ENCODE data around the gene CAMKK2.
A peak's percentile ranks its signal among the peaks of the same experiment; 100 is the strongest.
"Not testable (repeated sequence)": the region's sequence is repeated elsewhere in the genome, so short reads cannot be mapped to it uniquely, and the experiment has no call there.

CAMKK2 gene

DNA sequence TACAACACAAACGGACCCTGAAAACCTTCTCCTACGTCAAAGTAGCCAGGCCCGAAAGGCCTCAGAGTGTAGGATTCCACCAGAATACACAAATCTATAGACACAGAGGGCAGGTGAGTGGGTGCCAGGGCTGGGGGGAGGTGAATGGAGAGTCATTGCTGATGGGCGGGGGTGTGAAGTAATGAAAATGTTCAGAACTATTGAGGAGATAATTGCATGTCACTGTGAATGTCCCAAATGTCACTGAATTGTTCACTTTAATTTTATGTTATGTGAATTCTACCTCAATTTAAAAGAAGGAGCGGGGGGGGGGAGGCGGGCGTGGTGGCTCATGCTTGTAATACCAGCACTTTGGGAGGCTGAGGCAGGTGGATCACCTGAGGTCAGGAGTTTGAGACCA, 50.6 kb downstream of the CAMKK2 start:
- DNase-seq (ENCODE audit: low spot score) = no peak

DNA sequence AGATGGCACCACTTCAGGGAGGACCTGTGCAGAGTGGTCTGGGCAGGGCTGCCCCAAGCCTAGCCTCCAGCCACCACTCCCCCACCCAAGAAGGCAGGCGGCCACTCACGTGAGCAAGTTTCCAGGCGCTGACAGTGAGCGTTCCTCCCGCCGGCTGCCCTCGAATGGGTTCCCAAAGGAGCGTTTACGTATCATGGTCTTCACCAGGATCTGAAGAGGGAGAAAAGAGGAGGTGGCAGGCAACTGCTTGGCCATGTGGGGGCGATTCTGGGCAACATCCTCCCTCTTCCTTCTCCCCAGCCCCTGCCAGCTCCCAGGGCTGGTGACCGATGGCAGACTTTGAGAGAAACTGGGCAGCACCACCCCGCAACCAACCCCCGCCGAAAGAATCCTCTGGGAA, 51.5 kb downstream of the CAMKK2 start:
- no peak for DNase-seq (ENCODE audit: low spot score)

DNA sequence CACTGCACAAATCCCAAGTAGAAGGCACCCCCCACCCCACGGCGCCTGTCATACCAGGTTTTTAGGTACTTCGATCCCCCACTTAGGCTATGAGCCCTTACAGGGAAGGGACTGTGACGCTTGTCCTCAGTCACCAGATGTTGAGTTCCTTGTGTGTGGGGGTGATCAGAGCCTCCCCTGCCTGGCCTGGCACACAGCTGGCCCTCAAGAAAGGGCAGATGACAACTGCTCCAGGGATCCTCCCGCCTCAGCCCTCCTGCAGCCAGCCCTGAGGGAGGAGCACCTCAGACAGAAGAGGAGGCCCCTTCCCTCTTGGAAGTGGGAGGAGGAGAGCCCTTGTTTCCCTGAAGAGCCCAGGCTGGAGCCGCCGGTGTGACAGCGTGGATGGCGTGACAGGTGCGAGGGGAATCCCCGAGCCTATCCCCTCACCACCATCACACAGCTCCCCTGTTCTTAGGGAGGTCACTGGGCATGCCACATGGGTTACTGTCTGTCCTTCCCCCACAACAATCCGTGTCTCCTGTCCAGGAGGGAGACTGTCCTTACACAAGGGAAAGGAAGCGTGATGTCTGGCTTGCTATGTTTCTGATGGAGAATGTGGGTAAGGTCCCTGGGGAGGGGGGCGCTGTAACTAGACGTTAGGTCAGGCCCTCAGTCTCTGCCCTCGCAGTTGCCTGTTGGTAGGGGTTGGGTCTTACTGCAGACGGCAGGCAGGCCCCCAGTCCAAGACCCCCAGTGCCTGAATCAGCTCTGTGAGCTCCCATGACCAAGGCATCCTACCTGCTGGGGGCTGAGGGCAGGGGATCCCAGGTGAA, 55.1 kb downstream of the CAMKK2 start:
- no peak for DNase-seq (ENCODE audit: low spot score)

DNA sequence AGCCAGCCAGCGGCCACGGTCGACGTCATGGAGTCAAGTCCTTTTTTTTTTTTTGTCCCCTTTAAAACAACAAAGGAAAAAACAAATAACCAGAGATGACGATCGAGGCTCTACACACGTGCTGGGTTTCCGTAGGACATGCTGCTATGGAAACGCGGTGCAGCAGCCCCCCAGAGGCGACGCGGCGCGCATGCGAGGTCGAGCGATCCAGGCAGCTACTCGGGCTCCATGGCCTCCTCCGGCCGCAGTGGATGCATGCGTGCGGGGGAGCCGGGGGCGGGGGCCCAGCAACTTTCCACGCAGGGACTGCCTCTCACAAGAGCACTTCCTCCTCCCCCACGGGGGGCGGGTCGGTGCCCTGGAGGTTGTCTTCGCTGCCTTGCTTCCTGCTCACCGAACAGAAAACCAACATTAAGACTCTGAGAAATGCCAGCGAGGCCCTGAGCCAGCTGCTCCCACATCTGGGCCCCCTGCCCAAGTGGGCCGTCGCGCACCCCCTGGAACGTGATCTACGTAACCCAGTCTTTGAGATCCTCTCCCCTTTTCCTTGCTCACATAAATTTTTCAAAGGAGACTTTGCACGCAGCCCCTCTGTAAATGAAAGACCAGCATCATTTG, 55.9 kb downstream of the CAMKK2 start:
- no peak for DNase-seq (ENCODE audit: low spot score)

DNA sequence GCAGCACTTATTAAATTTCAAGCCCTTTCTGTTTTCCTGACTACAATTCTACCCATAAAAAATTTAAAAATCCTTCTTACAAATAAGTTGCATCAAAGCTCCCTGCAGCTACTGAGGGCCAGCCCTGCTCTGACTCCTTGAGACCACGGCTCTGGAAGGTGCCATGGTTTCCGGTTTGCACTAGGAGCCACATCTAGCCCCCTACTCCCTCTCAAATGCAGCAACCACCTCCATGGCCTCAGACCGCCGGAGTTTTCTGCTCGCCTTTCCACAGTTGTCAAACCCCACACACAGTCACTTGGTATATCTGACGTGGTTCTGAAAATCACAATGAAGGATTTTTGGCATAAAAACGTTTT, 56.5 kb downstream of the CAMKK2 start:
- DNase-seq (ENCODE audit: low spot score) = no peak

DNA sequence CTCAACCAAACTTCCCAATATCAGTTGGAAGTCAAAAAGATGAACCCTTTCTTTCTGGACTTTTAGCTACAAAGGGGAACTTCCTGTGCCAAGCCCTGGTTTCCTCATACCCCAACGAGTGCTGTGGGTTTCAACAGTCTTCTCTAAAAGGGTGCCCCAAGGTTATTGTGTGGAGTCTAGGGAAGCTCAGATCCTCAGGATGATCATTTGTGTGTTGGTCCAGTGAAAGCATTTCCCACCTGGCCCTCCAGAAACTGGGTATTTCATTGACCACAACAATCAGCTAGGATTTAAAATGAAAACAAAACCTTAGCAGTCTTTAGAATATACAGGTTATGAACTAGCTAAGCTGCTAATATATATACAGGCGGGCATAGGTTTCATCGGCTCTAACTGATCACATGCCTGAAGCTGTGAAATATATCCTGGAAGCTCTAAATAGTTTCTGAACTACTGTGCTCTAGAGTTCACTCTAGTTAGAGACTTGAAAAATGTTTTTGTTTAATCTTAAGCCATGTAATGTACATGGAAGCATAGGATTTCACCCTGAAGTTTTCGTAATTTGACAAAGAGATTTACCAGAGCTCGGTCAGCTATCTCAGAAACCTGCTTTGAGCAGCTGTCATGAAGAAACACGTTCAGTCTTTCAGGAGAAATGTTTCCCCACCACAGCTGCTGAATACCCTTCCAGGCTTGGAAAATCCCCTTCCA, 57.0 kb downstream of the CAMKK2 start:
- DNase-seq (ENCODE audit: low spot score) = no peak

- no peak for DNase-seq (ENCODE audit: low spot score)
These were observed 57.7 kb downstream of the CAMKK2 start for GRCh38 chr12:121238604-121239350.

GRCh38 chr12:121238086-121238485, 58.4 kb downstream of the CAMKK2 start:
- no peak for DNase-seq (ENCODE audit: low spot score)

GRCh38 chr12:121237415-121237814, 59.1 kb downstream of the CAMKK2 start:
- DNase-seq (ENCODE audit: low spot score) = no peak

- no peak for DNase-seq (ENCODE audit: low spot score)
These were observed 59.7 kb downstream of the CAMKK2 start for GRCh38 chr12:121236776-121237175.

GRCh38 chr12:121233628-121234020, 62.9 kb downstream of the CAMKK2 start:
- no peak for DNase-seq (ENCODE audit: low spot score)

GRCh38 chr12:121232977-121233627, 63.4 kb downstream of the CAMKK2 start:
- DNase-seq (ENCODE audit: low spot score) = no peak

DNA sequence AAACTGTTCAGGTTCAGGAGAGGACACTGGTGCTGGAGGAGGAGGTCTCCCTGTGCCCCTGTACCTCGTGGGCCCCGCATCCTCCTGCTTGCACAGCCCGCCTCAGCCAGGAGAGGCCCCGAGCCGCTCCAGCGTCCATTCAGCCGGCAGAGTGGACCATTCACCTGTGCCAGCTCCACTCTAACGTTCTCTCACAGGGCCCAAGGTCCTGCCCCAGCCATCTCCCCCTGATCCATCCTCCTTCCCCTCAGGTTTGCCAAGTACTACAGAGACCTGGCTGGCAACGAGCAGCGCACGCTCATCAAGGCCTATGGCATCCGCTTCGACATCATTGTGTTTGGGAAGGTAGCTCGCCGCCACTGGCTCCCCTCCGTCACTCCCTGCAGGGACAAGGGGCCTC, 64.3 kb downstream of the CAMKK2 start:
- no peak for DNase-seq (ENCODE audit: low spot score)

DNA sequence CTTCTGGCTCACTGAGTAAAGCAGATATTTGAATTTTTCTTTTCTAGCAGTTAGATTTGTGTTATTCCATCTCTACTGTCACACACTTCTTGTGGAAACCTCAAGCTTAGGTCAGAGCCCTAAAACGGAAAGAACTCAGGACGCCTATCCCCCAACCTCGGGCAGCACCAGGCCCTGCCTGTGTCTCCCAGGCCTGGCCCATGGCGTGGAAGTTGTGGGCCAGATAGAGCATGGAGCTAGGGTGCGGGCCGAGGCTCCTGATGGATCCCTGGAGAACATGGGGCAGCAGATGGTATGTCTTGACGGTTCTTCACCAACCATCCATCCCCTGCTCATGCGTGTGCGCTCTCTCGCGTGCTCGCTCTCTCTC, 66.0 kb downstream of the CAMKK2 start:
- peak; percentile 49 for DNase-seq (ENCODE audit: low spot score)

DNA sequence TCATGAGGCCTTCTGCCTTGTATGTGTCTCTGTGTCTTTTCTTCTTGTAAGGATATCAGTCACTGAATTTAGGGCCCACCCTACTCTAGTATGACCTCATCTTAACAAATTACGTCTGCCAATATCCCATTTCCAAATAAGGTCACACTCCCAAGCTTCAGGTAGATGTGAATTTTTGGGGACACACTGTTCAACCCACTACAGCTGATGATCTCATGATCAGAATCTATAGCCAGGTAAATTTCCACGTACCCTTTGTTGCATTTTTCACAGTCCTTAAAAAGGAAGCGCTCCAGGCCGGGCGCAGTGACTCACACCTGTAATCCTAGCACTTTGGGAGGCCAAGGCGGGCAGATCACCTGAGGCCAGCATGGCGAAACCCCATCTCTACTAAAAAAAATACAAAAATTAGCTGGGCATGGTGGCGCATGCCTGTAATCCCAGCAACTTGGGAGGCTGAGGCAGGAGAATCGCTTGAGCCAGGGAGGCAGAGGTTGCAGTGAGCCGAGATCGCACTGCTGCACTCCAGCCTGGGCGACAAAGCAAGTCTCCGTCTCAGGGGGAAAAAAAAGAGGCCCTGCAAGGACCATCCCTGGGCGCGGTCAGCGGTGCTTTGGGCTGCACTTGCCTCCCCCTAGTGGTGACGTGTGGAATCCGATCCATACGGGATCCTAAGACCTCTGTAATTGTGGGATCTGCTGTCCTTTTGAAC, 66.5 kb downstream of the CAMKK2 start:
- DNase-seq (ENCODE audit: low spot score) = peak; percentile 88

- DNase-seq (ENCODE audit: low spot score) = no peak
These were observed 67.4 kb downstream of the CAMKK2 start for GRCh38 chr12:121228919-121229665.

- no peak for DNase-seq (ENCODE audit: low spot score)
These were observed 69.2 kb downstream of the CAMKK2 start for GRCh38 chr12:121227294-121227693.

- DNase-seq (ENCODE audit: low spot score) = not testable (repeated sequence)
These were observed 69.6 kb downstream of the CAMKK2 start for GRCh38 chr12:121226871-121227270.

- DNase-seq (ENCODE audit: low spot score) = no peak
These were observed 70.1 kb downstream of the CAMKK2 start for GRCh38 chr12:121226399-121226798.

DNA sequence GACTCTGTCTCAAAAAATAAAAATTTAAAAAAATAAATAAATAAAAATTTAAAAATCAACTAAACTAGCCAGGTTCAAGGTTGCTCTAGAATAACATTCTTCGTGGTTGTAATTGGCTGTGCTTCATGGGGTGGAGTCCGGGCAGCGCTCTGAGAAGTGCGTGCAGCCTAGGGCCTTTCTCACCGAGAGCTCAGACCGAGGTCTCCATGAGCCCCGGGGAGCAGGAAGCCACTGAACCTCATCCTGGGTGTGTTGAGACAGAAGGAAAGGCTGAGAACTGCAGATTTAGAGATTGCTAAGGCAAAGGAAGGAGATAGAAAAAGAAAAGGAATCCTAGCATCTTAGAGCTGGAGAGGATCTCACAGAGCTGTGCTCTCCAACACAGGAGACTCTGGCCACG, 71.9 kb downstream of the CAMKK2 start:
- DNase-seq (ENCODE audit: low spot score) = no peak
